Neural progenitor cell (in vitro differentiated cells): Measurements from ENCODE around the gene LCP1.

Experiments used
- EZH2 ChIP-seq: fragments of 200-600 bp; sonication (generic); IDR thresholded peaks from 2 replicates; pipeline ENCODE4 v1.6.1; 2017; ENCODE audit warnings: antibody characterized with exemption, mild to moderate bottlenecking, moderate library complexity
- TF ChIP-seq, protein P1 (sequence below): fragments of 200-600 bp; sonication (generic); IDR thresholded peaks from 2 replicates; pipeline ENCODE4 v1.5.1; 2017; ENCODE audit warnings: antibody characterized with exemption, mild to moderate bottlenecking

DNA sequence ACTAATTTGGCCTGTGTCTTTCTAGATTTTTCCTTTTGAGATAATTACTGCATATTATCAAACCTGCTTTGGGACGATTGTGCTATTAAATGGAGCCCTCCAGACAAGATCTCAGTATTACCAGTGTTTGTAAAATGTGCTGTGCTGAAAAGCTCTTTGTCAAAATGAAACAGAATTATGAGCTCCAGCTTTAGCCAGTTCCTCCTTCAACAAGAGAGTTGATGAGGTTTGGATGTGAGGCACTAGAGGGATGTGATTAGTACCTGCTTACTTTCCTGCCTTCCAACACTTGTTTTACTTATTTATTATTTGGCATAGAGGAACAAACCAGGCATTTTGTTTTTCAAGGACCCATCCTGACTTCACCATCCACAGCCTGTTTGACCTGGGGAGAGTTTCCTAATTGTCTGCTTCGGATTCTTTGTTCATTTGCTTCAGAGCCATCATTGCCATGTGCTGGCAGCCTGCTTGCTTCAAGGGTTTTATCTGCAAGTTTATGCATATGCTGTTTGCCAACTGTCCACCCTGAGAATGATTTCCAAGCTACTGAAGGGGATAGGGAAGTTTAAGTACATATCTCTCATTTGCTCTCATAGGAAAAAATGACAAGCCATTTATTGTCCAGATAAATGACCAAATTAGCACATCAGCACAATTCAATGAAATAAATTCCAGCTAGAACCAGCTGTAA, 44.2 kb downstream of the LCP1 start:
- TF ChIP-seq, protein P1, sequence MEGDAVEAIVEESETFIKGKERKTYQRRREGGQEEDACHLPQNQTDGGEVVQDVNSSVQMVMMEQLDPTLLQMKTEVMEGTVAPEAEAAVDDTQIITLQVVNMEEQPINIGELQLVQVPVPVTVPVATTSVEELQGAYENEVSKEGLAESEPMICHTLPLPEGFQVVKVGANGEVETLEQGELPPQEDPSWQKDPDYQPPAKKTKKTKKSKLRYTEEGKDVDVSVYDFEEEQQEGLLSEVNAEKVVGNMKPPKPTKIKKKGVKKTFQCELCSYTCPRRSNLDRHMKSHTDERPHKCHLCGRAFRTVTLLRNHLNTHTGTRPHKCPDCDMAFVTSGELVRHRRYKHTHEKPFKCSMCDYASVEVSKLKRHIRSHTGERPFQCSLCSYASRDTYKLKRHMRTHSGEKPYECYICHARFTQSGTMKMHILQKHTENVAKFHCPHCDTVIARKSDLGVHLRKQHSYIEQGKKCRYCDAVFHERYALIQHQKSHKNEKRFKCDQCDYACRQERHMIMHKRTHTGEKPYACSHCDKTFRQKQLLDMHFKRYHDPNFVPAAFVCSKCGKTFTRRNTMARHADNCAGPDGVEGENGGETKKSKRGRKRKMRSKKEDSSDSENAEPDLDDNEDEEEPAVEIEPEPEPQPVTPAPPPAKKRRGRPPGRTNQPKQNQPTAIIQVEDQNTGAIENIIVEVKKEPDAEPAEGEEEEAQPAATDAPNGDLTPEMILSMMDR, result no peak
- no peak for TF ChIP-seq EZH2
